Uterus (tissue), 2 donors: ENCODE measurements around the gene SPANXN2.

Source experiments
- POLR2A ChIP-seq, 2 donors: fragments of 450-650 bp; IDR thresholded peaks; one replicate each; pipeline ENCODE4 v1.6.1; 2016; ENCODE audit warnings: antibody characterized with exemption in 2 of 2, mild to moderate bottlenecking in 1 of 2, moderate library complexity in 1 of 2
- TF ChIP-seq, protein P1 (sequence below), 4 experiments: fragments of 200-600 bp in 2 of 4; fragments of 450-650 bp in 2 of 4; sonication (generic) in 2 of 4; IDR thresholded peaks; one replicate each; pipeline ENCODE4 v1.5.1; 2016 to 2019; ENCODE audit warnings: antibody characterized with exemption in 4 of 4, mild to moderate bottlenecking in 2 of 4, moderate library complexity in 1 of 4

DNA sequence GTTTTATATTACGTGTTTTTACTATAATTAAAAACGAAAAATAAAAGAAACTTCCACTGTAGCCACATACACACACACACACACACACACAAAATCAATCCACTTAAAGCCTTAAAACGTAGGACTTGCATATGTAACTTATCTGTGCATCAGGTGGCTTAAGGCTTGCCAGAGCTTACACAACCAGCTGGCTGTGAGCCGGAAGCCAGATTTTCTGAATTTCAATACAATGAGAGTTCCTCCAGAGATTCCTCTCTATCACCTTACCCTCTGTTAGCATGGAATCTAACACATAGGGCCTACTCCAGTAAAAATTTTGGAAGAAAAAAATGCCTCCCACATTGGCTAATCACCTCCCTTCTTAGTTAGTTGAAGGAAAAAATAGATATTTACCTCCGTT is 56.8 kb downstream of the SPANXN2 start:
- TF ChIP-seq, protein P1, sequence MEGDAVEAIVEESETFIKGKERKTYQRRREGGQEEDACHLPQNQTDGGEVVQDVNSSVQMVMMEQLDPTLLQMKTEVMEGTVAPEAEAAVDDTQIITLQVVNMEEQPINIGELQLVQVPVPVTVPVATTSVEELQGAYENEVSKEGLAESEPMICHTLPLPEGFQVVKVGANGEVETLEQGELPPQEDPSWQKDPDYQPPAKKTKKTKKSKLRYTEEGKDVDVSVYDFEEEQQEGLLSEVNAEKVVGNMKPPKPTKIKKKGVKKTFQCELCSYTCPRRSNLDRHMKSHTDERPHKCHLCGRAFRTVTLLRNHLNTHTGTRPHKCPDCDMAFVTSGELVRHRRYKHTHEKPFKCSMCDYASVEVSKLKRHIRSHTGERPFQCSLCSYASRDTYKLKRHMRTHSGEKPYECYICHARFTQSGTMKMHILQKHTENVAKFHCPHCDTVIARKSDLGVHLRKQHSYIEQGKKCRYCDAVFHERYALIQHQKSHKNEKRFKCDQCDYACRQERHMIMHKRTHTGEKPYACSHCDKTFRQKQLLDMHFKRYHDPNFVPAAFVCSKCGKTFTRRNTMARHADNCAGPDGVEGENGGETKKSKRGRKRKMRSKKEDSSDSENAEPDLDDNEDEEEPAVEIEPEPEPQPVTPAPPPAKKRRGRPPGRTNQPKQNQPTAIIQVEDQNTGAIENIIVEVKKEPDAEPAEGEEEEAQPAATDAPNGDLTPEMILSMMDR (IDR thresholded peaks at IDR 0.05) = no peak
- no peak for TF ChIP-seq POLR2A (IDR thresholded peaks at IDR 0.05)
